SK-N-SH treated with all-trans-retinoic acid at 6 μM for 48 hours (cell line): ENCODE results near the gene DNAJB1.

Experiments used
- BACH2 ChIP-seq: fragments of 250-450 bp; sonication (Bioruptor Pico); IDR thresholded peaks from 2 replicates; pipeline ENCODE4 v1.9.0; 2021; ENCODE audit warnings: mild to moderate bottlenecking, borderline replicate concordance
- GLIS3 ChIP-seq: fragments of 250-450 bp; sonication (Bioruptor Pico); IDR thresholded peaks from 2 replicates; pipeline ENCODE4 v1.5.0; 2020; ENCODE audit warnings: mild to moderate bottlenecking, moderate library complexity
- ISL1 ChIP-seq: fragments of 250-450 bp; sonication (Bioruptor Pico); IDR thresholded peaks from 2 replicates; pipeline ENCODE4 v2.1.2; 2022; ENCODE audit warnings: mild to moderate bottlenecking, moderate library complexity
- OSR1 ChIP-seq: fragments of 250-450 bp; sonication (Bioruptor Pico); IDR thresholded peaks from 2 replicates; pipeline ENCODE4 v1.8.0; 2022; ENCODE audit warnings: moderate library complexity, mild to moderate bottlenecking, inconsistent platforms
- SNAI2 ChIP-seq: fragments of 250-450 bp; sonication (Bioruptor Pico); IDR thresholded peaks from 2 replicates; pipeline ENCODE4 v1.5.0; 2020; ENCODE audit warnings: mild to moderate bottlenecking, moderate library complexity
- TCF4 ChIP-seq: fragments of 250-450 bp; sonication (Bioruptor Pico); IDR thresholded peaks from 2 replicates; pipeline ENCODE4 v1.8.0; 2021; ENCODE audit warnings: mild to moderate bottlenecking, moderate library complexity, borderline replicate concordance
- TOX ChIP-seq: fragments of 250-450 bp; sonication (Bioruptor Pico); IDR thresholded peaks from 2 replicates; pipeline ENCODE4 v1.8.0; 2021; ENCODE audit warnings: mild to moderate bottlenecking, moderate library complexity, borderline replicate concordance
- ZFP3 ChIP-seq: fragments of 250-450 bp; sonication (Bioruptor Pico); IDR thresholded peaks from 2 replicates; pipeline ENCODE4 v1.5.0; 2020; ENCODE audit warnings: mild to moderate bottlenecking, moderate library complexity
- ZFP30 ChIP-seq: fragments of 450-650 bp; formaldehyde crosslinking; IDR thresholded peaks from 2 replicates; pipeline ENCODE4 v1.5.0; 2022; ENCODE audit warnings: mild to moderate bottlenecking, moderate library complexity
- ZNF565 ChIP-seq: fragments of 450-650 bp; formaldehyde crosslinking; conservative IDR thresholded peaks from 2 replicates; pipeline ENCODE4 v1.5.0; 2020; ENCODE audit warnings: low read depth, mild to moderate bottlenecking, moderate library complexity
- TF ChIP-seq, protein P1 (sequence below): fragments of 250-450 bp; sonication (Bioruptor Pico); IDR thresholded peaks from 2 replicates; pipeline ENCODE4 v1.5.0; 2020; ENCODE audit warnings: mild to moderate bottlenecking, moderate library complexity
- TF ChIP-seq, protein P2 (sequence below): fragments of 250-450 bp; sonication (Bioruptor Pico); IDR thresholded peaks from 2 replicates; pipeline ENCODE4 v1.8.0; 2020; ENCODE audit warnings: mild to moderate bottlenecking, moderate library complexity, borderline replicate concordance

DNA sequence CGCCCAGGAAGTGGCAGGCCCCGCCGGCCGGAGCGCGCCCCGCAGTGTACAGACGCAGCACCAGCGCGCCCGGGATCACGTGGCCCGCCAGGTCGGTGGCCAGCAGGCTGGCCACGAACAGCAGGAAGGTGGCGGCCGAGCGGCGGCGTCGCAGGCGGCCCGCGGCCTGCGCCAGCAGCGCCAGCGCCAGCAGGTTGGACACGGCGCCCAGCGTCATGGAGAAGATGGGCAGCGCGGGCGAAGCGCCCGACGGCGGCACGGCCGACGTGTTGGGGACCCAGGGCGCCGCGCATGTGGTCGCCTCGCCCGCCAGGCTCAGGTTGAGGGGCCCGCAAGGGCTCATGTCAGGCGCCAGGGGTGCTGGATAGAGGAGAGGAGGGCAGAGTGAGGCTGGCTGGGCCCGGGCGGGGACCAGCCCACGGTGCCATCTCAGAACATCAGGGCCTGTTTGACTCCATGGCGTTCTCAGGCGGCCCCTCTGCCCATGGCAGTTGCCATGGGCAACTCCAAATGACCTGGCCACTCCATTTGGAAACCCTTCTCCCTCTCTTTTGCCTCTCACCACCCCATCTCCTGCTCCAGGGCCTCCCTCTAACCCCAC is 44.1 kb downstream of the DNAJB1 start:
- TF ChIP-seq SNAI2: no peak
- TF ChIP-seq ZFP30 (CRISPR knock-in tag): no peak
- TF ChIP-seq GLIS3 (CRISPR knock-in tag): no peak
- no peak for TF ChIP-seq ISL1 (CRISPR knock-in tag)
- TF ChIP-seq BACH2 (CRISPR knock-in tag): no peak
- TF ChIP-seq, protein P1, sequence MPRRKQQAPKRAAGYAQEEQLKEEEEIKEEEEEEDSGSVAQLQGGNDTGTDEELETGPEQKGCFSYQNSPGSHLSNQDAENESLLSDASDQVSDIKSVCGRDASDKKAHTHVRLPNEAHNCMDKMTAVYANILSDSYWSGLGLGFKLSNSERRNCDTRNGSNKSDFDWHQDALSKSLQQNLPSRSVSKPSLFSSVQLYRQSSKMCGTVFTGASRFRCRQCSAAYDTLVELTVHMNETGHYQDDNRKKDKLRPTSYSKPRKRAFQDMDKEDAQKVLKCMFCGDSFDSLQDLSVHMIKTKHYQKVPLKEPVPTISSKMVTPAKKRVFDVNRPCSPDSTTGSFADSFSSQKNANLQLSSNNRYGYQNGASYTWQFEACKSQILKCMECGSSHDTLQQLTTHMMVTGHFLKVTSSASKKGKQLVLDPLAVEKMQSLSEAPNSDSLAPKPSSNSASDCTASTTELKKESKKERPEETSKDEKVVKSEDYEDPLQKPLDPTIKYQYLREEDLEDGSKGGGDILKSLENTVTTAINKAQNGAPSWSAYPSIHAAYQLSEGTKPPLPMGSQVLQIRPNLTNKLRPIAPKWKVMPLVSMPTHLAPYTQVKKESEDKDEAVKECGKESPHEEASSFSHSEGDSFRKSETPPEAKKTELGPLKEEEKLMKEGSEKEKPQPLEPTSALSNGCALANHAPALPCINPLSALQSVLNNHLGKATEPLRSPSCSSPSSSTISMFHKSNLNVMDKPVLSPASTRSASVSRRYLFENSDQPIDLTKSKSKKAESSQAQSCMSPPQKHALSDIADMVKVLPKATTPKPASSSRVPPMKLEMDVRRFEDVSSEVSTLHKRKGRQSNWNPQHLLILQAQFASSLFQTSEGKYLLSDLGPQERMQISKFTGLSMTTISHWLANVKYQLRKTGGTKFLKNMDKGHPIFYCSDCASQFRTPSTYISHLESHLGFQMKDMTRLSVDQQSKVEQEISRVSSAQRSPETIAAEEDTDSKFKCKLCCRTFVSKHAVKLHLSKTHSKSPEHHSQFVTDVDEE (CRISPR knock-in tag): no peak
- TF ChIP-seq, protein P2, sequence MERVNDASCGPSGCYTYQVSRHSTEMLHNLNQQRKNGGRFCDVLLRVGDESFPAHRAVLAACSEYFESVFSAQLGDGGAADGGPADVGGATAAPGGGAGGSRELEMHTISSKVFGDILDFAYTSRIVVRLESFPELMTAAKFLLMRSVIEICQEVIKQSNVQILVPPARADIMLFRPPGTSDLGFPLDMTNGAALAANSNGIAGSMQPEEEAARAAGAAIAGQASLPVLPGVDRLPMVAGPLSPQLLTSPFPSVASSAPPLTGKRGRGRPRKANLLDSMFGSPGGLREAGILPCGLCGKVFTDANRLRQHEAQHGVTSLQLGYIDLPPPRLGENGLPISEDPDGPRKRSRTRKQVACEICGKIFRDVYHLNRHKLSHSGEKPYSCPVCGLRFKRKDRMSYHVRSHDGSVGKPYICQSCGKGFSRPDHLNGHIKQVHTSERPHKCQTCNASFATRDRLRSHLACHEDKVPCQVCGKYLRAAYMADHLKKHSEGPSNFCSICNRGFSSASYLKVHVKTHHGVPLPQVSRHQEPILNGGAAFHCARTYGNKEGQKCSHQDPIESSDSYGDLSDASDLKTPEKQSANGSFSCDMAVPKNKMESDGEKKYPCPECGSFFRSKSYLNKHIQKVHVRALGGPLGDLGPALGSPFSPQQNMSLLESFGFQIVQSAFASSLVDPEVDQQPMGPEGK (CRISPR knock-in tag): no peak
- TF ChIP-seq ZNF565: no peak
- no peak for TF ChIP-seq OSR1 (CRISPR knock-in tag)
- no peak for TF ChIP-seq TCF4 (CRISPR knock-in tag)
- no peak for TF ChIP-seq ZFP3
- no peak for TF ChIP-seq TOX (CRISPR knock-in tag)
